Measurements from ENCODE around the gene WFIKKN1. TPM values are rescaled to one million over a fixed set of nuclear protein-coding genes. Genes with fewer than 3 reads are reported as not detected.
A peak's percentile ranks its signal among the peaks of the same experiment; 100 is the strongest.

WFIKKN1 gene
- total and polyA plus RNA-seq, 2 of the 13 experiments (the other 11 are each of a cell fraction or from before 2014, with no cell fraction given) = 1.7 to 4.9 TPM

GRCh38 chr16:610513-611381 is 20.0 kb upstream of the WFIKKN1 start (continued):
- TF ChIP-seq YEATS2 (CRISPR knock-in tag; IDR thresholded peaks at IDR 0.05; ENCODE audit: borderline replicate concordance) (peak; percentile 66; the same call in 1 of the 2 replicates), FOXC1 (CRISPR knock-in tag; IDR thresholded peaks at IDR 0.05; ENCODE audit: borderline replicate concordance) (no peak), EZH2 (conservative IDR thresholded peaks at IDR 0.05; ENCODE audit: low read depth, low read length) (no peak), ZNF446 (CRISPR knock-in tag; IDR thresholded peaks at IDR 0.05) (no peak), CEBPB (IDR thresholded peaks at IDR 0.05; ENCODE audit: borderline replicate concordance, low read depth, low read length) (no peak), RFX5 (IDR thresholded peaks at IDR 0.05; ENCODE audit: low read depth, low read length) (no peak), PHF5A (CRISPR knock-in tag; IDR thresholded peaks at IDR 0.05; ENCODE audit: low read depth, unreplicated experiment) (no peak), ZNF354B (CRISPR knock-in tag; IDR thresholded peaks at IDR 0.05) (no peak), KMT2B (CRISPR knock-in tag; IDR thresholded peaks at IDR 0.05) (no peak), SP2 (CRISPR knock-in tag; IDR thresholded peaks at IDR 0.05) (no peak), PRPF4 (IDR thresholded peaks at IDR 0.05; ENCODE audit: low read depth, low read length, poor library complexity, severe bottlenecking) (no peak), MYPOP (CRISPR knock-in tag; IDR thresholded peaks at IDR 0.05) (no peak), ESRRA (CRISPR knock-in tag; IDR thresholded peaks at IDR 0.05; ENCODE audit: low read depth) (no peak), HMGXB4 (CRISPR knock-in tag; IDR thresholded peaks at IDR 0.05; ENCODE audit: borderline replicate concordance in 1 of 2, low read depth in 1 of 2) (peak; percentile 54 to 80; a peak in 1 of 4 replicates), RARG (CRISPR knock-in tag; IDR thresholded peaks at IDR 0.05; ENCODE audit: low read depth) (no peak), ZNF704 (CRISPR knock-in tag; IDR thresholded peaks at IDR 0.05; ENCODE audit: borderline replicate concordance) (no peak), ZNF772 (CRISPR knock-in tag; IDR thresholded peaks at IDR 0.05) (no peak), ZNF362 (CRISPR knock-in tag; IDR thresholded peaks at IDR 0.05; ENCODE audit: borderline replicate concordance) (no peak), NFATC3 (CRISPR knock-in tag; IDR thresholded peaks at IDR 0.05) (no peak), ZFP36L1 (CRISPR knock-in tag; IDR thresholded peaks at IDR 0.05) (no peak), SKI (IDR thresholded peaks at IDR 0.05; ENCODE audit: partially characterized antibody) (no peak), RFX1 (IDR thresholded peaks at IDR 0.05) (peak; percentile 24; the same call in 1 of the 2 replicates), SP1 (IDR thresholded peaks at IDR 0.05) (no peak), SP1 (CRISPR knock-in tag; IDR thresholded peaks at IDR 0.05) (no peak), EEA1 (CRISPR knock-in tag; IDR thresholded peaks at IDR 0.05; ENCODE audit: borderline replicate concordance) (no peak), RFXAP (CRISPR knock-in tag; IDR thresholded peaks at IDR 0.05; ENCODE audit: borderline replicate concordance) (no peak)
